Chondrocyte (in vitro differentiated cells): ENCODE data around the gene NPEPPS. TPM values are rescaled to one million over a fixed set of nuclear protein-coding genes. Genes with fewer than 3 reads are reported as not detected.

ENCODE experiments used
- DNase-seq: peaks from one replicate; pipeline ENCODE4 v3.0.0; 2021; ENCODE audit warnings: mixed read lengths, low spot score
- H3K27ac Mint-ChIP-seq: one replicate; pipeline ENCODE4 v1.8.0; 2021; ENCODE audit warnings: mild to moderate bottlenecking, moderate library complexity, mixed read lengths; ENCODE audit not compliant: unreplicated experiment
- H3K27me3 Mint-ChIP-seq: 2 replicates; pipeline ENCODE4 v1.8.0; 2021; ENCODE audit warnings: low read depth, mixed read lengths
- H3K36me3 Mint-ChIP-seq: 2 replicates; pipeline ENCODE4 v1.8.0; 2021; ENCODE audit warnings: low read depth, mixed read lengths
- H3K4me1 Mint-ChIP-seq: 2 replicates; pipeline ENCODE4 v1.8.0; 2021; ENCODE audit warnings: low read depth, mild to moderate bottlenecking, mixed read lengths
- H3K4me3 Mint-ChIP-seq: one replicate; pipeline ENCODE4 v1.8.0; 2021; ENCODE audit warnings: mild to moderate bottlenecking, moderate library complexity, mixed read lengths; ENCODE audit not compliant: unreplicated experiment
- H3K9me3 Mint-ChIP-seq: 2 replicates; pipeline ENCODE4 v1.8.0; 2021; ENCODE audit warnings: low read depth, mixed read lengths
- total RNA-seq: library from RNA; stranded (reverse); gene quantifications from 3 replicates; pipeline ENCODE4 v1.2.1, GENCODE V29; 2021
- TF ChIP-seq, protein P1 (sequence below): fragments of 200-600 bp; sonication (generic); IDR thresholded peaks from 2 replicates; pipeline ENCODE4 v1.5.0; 2021; ENCODE audit warnings: antibody characterized with exemption, mild to moderate bottlenecking, moderate library complexity

Gene NPEPPS
- total RNA-seq, 1 donor from 2014 or later, result 113 TPM

DNA sequence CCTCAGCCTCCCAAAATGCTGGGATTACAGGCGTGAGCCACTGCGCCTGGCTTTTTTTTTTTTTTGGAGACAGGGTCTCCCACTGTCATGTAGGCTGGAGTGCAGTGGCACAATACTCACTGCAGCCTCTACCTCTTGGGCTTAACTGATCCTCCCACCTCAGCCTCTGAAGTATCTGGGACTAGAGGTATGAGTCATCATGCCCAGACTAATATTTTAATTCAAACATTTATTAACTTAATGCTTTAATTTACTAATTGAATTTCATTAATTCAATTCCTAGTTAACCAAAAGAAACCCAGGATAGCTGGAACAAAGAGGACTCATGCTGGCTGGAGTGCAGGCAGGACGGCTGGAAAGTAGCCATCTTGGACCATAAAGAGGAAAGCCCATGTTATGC is 104.8 kb downstream of the NPEPPS start:
- no peaks in the 10 kb centered on the region for H3K27me3 Mint-ChIP-seq
- TF ChIP-seq, protein P1, sequence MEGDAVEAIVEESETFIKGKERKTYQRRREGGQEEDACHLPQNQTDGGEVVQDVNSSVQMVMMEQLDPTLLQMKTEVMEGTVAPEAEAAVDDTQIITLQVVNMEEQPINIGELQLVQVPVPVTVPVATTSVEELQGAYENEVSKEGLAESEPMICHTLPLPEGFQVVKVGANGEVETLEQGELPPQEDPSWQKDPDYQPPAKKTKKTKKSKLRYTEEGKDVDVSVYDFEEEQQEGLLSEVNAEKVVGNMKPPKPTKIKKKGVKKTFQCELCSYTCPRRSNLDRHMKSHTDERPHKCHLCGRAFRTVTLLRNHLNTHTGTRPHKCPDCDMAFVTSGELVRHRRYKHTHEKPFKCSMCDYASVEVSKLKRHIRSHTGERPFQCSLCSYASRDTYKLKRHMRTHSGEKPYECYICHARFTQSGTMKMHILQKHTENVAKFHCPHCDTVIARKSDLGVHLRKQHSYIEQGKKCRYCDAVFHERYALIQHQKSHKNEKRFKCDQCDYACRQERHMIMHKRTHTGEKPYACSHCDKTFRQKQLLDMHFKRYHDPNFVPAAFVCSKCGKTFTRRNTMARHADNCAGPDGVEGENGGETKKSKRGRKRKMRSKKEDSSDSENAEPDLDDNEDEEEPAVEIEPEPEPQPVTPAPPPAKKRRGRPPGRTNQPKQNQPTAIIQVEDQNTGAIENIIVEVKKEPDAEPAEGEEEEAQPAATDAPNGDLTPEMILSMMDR, result no peak
- H3K4me3 Mint-ChIP-seq, result no peak overlapping the region
- peaks cover 3% of the 10 kb centered on the region for H3K36me3 Mint-ChIP-seq
- H3K4me1 Mint-ChIP-seq, result no peaks in the 10 kb centered on the region
- H3K27ac Mint-ChIP-seq, result no peak overlapping the region
- DNase-seq, result no peak
- H3K9me3 Mint-ChIP-seq, result no peaks in the 10 kb centered on the region

DNA sequence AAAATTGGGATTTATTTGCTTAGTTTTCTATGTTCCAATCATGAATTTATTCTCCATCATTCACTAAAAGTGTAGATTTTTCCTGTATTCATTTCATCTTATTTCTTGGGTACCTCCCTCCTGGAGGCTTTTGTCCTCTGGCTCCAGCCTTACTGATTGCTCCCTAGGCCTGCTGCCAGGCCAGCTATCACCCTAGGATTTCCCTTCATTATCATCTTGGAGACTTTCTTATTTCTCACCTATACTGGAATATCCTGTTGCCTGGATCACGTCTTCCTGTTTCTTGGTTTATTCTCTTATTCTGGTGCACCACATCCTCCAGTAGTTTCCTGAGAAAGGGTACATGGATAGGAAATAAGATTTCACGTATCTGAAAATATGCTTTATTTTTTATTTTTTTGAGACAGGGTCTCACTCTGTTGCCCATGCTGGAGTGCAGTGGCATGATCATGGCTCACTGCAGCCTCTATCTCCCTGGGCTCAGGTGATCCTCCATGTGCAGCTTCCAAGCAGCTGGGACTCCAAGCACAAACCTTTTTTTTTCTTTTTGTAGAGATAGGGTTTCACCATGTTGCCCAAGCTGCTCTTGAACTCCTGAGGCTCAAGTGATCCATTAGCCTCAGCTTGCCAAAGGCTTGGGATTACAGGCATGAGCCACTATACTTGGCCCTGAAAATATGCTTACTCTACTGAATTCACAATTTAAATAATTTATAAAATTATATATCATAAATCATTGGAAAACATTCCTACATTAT is 105.5 kb downstream of the NPEPPS start:
- DNase-seq, result no peak
- Mint-ChIP-seq H3K9me3 (no peaks in the 10 kb centered on the region), H3K36me3 (peaks cover 3% of the 10 kb centered on the region), H3K27me3 (no peaks in the 10 kb centered on the region), H3K4me3 (no peak overlapping the region), H3K4me1 (no peaks in the 10 kb centered on the region), H3K27ac (no peak overlapping the region)
- TF ChIP-seq, protein P1, result no peak

GRCh38 chr17:47638903-47639302 is 108.0 kb downstream of the NPEPPS start:
- no peak overlapping the region for H3K27ac Mint-ChIP-seq

DNA sequence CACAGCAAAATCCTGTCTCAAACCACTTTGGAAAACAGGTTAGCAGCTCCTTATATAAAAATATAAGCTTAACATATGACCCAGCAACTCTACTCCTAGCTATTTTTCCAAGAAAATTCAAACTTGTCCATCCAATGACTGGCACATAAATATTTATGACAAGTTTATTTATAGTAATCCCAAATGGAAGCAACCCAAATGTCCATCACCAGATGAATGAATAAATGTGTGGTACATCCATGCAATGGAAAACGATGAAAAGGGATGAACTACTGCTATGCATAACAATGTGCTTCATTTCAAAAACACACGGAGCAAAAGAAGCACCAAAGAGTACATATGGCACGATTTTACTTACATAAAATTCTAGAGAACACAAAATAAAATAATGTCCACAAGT is 109.2 kb downstream of the NPEPPS start:
- H3K4me3 Mint-ChIP-seq, result no peak overlapping the region
- TF ChIP-seq, protein P1, result no peak
- no peaks in the 10 kb centered on the region for H3K9me3 Mint-ChIP-seq
- no peaks in the 10 kb centered on the region for H3K27me3 Mint-ChIP-seq
- no peak for DNase-seq
- H3K36me3 Mint-ChIP-seq, result peaks cover 3% of the 10 kb centered on the region
- no peaks in the 10 kb centered on the region for H3K4me1 Mint-ChIP-seq
- no peak overlapping the region for H3K27ac Mint-ChIP-seq

More at GRCh38 chr17:47638903-47639302, 108.0 kb downstream of the NPEPPS start:
- H3K9me3 Mint-ChIP-seq, result no peaks in the 10 kb centered on the region
- peaks cover 3% of the 10 kb centered on the region for H3K36me3 Mint-ChIP-seq
- TF ChIP-seq, protein P1, result no peak
- no peak overlapping the region for H3K4me3 Mint-ChIP-seq
- no peaks in the 10 kb centered on the region for H3K27me3 Mint-ChIP-seq
- no peaks in the 10 kb centered on the region for H3K4me1 Mint-ChIP-seq
- DNase-seq, result no peak

DNA sequence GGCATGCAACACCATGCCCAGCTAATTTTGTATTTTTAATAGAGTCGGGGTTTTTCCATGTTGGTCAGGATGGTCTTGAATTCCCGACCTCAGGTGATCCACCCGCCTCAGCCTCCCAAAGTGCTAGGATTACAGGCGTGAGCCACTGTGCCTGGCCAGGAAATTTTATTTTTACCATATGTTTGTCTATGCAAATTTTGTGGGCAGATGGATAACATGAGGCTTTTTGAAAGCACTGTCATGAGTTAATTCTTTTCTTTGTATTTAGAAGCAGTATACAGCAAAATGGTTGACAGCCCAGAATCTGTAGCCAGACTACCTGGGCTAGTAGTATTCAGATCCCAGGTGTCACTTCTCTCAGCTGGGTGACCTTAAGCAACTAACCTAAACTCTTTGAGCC is 110.3 kb downstream of the NPEPPS start:
- no peak overlapping the region for H3K4me3 Mint-ChIP-seq
- no peaks in the 10 kb centered on the region for H3K4me1 Mint-ChIP-seq
- no peak overlapping the region for H3K27ac Mint-ChIP-seq
- DNase-seq, result no peak
- H3K36me3 Mint-ChIP-seq, result peaks cover 3% of the 10 kb centered on the region
- TF ChIP-seq, protein P1, result no peak
- no peaks in the 10 kb centered on the region for H3K27me3 Mint-ChIP-seq
- H3K9me3 Mint-ChIP-seq, result no peaks in the 10 kb centered on the region
